AG04449 (cell line): Measurements from ENCODE around the gene SGF29.
"Not testable (repeated sequence)": the region's sequence is repeated elsewhere in the genome, so short reads cannot be mapped to it uniquely, and the experiment has no call there.

Experiments
- CTCF ChIA-PET: fragments of 350-600 bp; formaldehyde crosslinking; extraction: SDS; loops from one replicate; lab custom pipeline; 2021; ENCODE audit warnings: antibody characterized with exemption; lab: Yijun Ruan, JAX
- POLR2A ChIA-PET: fragments of 400-600, 350-600 bp; formaldehyde crosslinking; extraction: SDS; loops from one replicate; lab custom pipeline; 2020; ENCODE audit warnings: antibody characterized with exemption, inconsistent platforms; lab: Yijun Ruan, JAX
- DNase-seq: peaks from one replicate; pipeline ENCODE4 v3.0.0-alpha.2; 2010; ENCODE audit warnings: low read depth, low spot score
- H3K4me3 ChIP-seq: 2 replicates; pipeline ENCODE4 v1.5.1; 2011; ENCODE audit warnings: low read depth, mild to moderate bottlenecking, control low read depth, low read length
- CTCF ChIP-seq: IDR thresholded peaks from one replicate; pipeline ENCODE4 v1.5.1; 2011; ENCODE audit warnings: mild to moderate bottlenecking, moderate library complexity, low read length, control low read depth, inconsistent platforms; ENCODE audit not compliant: insufficient read depth; ENCODE audit errors: missing control alignments

The SGF29 gene

GRCh38 chr16:28561557-28562187, 8.0 kb downstream of the SGF29 start:
- DNase-seq: no peak
- ChIA-PET CTCF (no interaction called here), POLR2A (no interaction called here)
- TF ChIP-seq CTCF: no peak
- H3K4me3 ChIP-seq: no peak overlapping the region

DNA sequence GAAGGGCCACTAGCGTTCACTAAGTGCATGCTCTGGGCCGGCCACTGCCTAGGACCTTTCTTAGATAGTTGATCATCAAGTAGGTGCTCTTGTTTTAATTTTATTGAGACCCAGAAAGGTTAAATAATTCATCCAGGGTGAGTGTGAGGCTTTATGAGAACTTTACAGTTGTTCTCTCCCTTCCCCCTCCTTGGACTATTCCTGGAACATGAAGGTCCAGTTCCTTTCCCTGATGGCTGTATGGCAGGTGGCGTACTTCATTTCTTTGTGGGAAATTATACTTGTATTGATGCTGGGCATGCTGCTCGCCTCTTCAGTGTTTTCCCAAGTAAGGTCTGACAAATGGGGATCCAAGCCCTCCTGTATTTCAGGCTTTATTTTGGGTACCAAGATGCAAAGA, 8.5 kb downstream of the SGF29 start:
- CTCF ChIA-PET: interaction anchor here (1.6 kb wide), 1 partner anchor 8 kb away, joined by 7 read pairs; the partner anchor contains the start of gene SGF29
- no peak for DNase-seq
- POLR2A ChIA-PET: no interaction called here
- no peak for TF ChIP-seq CTCF
- no peak overlapping the region for H3K4me3 ChIP-seq

- H3K4me3 ChIP-seq: no peak overlapping the region
- DNase-seq: no peak
- CTCF ChIA-PET: interaction anchor here (1.6 kb wide), 1 partner anchor 9 kb away, joined by 7 read pairs; the partner anchor contains the start of gene SGF29
- no peak for TF ChIP-seq CTCF
- POLR2A ChIA-PET: no interaction called here
Measured at GRCh38 chr16:28563218-28563617, 9.5 kb downstream of the SGF29 start.

DNA sequence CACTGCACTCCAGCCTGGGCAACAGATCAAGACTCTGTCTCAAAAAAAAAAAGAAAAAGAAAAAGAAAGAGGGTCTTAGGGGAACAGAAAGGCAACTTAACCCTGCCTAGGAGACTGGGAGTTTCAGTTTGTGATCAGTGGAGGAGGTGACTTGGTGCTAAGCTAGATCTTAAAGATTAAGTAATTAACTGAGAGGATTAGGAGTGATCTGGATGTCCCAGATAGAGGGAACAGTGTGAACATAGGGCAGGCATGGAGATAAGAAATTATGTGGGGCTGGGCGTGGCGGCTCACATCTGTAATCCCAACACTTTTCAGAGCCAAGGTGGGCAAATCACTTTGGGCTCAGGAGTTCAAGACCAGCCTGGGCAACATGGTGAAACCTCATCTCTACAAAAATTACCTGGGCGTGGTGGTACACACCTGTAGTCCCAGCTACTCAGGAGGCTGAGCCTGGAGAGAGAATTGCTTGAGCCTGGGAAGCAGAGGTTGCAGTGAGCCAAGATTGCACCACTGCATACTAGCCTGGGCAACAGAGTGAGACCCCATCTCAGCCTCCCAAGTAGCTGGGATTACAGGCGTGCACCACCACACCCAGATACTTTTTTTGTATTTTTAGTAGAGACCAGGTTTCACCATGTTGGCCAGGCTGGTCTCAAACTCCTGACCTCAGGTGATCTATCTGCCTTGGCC, 12.7 kb downstream of the SGF29 start:
- DNase-seq, POLR2A ChIA-PET, H3K4me3 ChIP-seq: not testable (repeated sequence)
- CTCF ChIA-PET: interaction anchor here (0.6 kb wide), 1 partner anchor 20 kb away, joined by 3 read pairs; no protein-coding TSS in a partner anchor

- no peak for TF ChIP-seq CTCF
- POLR2A ChIA-PET: no interaction called here
- CTCF ChIA-PET: no interaction called here
- no peak for DNase-seq
- H3K4me3 ChIP-seq: no peak overlapping the region
Measured at GRCh38 chr16:28567292-28567691, 13.6 kb downstream of the SGF29 start.

DNA sequence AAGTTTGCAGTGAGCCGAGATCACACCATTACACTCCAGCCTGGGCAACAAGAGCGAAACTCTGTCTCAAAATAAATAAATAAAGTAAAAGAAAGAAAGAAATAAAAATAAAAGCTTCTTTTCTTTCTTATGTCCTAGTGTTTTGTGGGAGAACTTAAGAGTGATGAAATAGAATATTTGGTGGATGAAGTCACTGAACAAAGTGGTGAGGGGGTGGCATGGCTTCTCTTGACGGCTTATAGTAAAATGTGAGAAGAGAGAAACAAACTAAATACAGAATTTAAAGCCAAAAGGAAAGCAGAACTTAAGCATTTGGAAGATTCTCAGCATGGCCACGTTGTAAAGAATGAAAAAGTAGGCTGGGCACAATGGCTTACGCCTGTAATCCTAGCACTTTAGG, 15.3 kb downstream of the SGF29 start:
- ChIA-PET POLR2A (interaction anchor here (0.9 kb wide), 1 partner anchor 15 kb away, joined by 3 read pairs; the partner anchor contains the start of gene SGF29), CTCF (interaction anchor here (1.3 kb wide), 1 partner anchor 13 kb away, joined by 5 read pairs; no protein-coding TSS in a partner anchor)
- no peak overlapping the region for H3K4me3 ChIP-seq
- DNase-seq: no peak
- no peak for TF ChIP-seq CTCF
